NCI-H1048 (cell line): ENCODE data around the gene DCTN3.

Experiments
- DNase-seq: peaks from one replicate; lab custom pipeline; 2025; lab: John Stamatoyannopoulos, UW

DCTN3 gene

GRCh38 chr9:34623374-34624235, 3.3 kb upstream of the DCTN3 start:
- DNase-seq, result no peak

- no peak for DNase-seq
Observed at GRCh38 chr9:34615132-34615531, 5.2 kb downstream of the DCTN3 start.

- DNase-seq, result peak; percentile 62
Observed at GRCh38 chr9:34612788-34613390, 7.4 kb downstream of the DCTN3 start.

GRCh38 chr9:34611811-34612787, 8.2 kb downstream of the DCTN3 start, which contains the start of gene RPP25L:
Gene RPP25L, minus strand, starts transcription at chr9:34612097. Its CDS starts 801 bp downstream, at chr9:34611296.
- peak; percentile 47 for DNase-seq

GRCh38 chr9:34611251-34611810, 9.0 kb downstream of the DCTN3 start:
- no peak for DNase-seq

GRCh38 chr9:34610434-34611206, 9.7 kb downstream of the DCTN3 start:
- no peak for DNase-seq

- DNase-seq, result no peak
Observed at GRCh38 chr9:34607331-34607730, 13.0 kb downstream of the DCTN3 start.

- DNase-seq, result no peak
Observed at GRCh38 chr9:34606905-34607304, 13.4 kb downstream of the DCTN3 start.

- DNase-seq, result no peak
Observed at GRCh38 chr9:34606190-34606589, 14.1 kb downstream of the DCTN3 start.

GRCh38 chr9:34603610-34604231, 16.6 kb downstream of the DCTN3 start:
- no peak for DNase-seq

GRCh38 chr9:34601937-34602573, 18.2 kb downstream of the DCTN3 start:
- DNase-seq, result no peak

- no peak for DNase-seq
Observed at GRCh38 chr9:34600908-34601307, 19.4 kb downstream of the DCTN3 start.

- DNase-seq, result no peak
Observed at GRCh38 chr9:34599546-34599945, 20.7 kb downstream of the DCTN3 start.

GRCh38 chr9:34594177-34594576, 26.1 kb downstream of the DCTN3 start:
- DNase-seq, result no peak

GRCh38 chr9:34592895-34593601, 27.2 kb downstream of the DCTN3 start:
- no peak for DNase-seq

GRCh38 chr9:34591917-34592866, 28.1 kb downstream of the DCTN3 start:
- no peak for DNase-seq

GRCh38 chr9:34591248-34591916, 28.9 kb downstream of the DCTN3 start:
- DNase-seq, result no peak
